ENCODE results near the gene KCNA5.

The KCNA5 gene

DNA sequence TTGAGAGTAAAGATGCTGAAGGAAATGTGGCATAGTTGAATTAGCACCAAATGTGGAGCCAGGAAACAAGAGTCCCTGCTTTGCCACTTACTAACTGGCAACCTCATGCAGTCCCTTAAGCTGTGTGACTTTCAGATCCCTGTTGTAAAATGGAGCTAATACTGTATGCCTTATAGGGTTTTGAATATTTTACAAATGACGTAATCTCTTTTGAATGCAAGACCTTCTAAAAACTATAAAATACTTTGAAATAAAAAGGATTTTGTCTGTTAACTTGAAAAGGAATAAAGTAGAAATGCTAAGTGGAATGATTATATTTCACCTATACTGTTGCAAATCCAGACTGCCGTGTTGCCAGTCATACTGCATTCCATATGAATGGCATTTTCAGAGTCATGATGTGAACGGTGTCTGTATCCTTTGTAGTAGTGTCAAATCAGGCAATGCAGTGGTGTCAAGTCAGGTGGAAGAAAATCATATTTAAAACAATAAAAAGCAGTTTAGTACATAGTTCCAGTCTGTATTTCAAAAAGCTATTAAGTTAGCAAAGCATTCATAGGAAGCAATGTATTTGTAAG is 21.3 kb downstream of the KCNA5 start:
- no peak for DNase-seq (ENCODE audit: low spot score)

DNA sequence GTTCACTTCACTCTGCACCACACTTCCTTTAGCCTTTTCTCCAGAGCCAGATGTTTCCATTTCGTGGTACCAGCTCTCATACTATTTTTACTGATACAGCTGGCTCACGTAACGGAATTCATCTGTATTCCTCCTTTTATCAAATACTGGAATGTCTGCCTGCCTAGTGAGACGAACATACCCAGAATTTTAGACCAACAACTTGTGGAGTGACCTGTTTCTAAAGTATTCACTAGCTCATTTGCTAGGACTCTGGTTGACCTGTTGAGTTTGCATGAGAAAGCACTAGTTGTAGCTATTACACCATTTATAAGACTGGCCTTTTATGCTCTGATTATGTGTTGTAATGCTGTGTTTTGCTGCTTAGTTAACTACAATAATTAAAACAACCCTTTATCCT is 22.6 kb downstream of the KCNA5 start:
- no peak for DNase-seq (ENCODE audit: low spot score)

DNA sequence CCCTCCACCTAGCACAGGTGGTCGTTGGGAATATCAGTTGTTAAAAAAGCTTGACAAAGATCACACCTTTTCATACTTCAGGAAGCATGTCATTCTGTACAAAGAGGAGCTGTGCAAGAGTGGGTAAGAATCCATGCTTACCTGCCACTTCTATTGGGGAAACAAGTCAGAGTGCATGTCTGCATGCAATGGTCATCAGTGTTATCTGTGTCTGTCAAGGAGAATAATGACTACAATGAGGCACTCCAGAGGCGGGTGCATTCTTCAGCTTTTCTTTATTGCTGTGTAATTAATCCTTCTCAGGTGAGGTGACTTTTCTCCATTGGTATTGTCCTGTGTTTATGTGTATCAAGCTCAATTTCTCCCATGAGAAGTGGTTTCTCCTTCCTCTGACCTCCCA is 24.4 kb downstream of the KCNA5 start:
- no peak for DNase-seq (ENCODE audit: low spot score)

DNA sequence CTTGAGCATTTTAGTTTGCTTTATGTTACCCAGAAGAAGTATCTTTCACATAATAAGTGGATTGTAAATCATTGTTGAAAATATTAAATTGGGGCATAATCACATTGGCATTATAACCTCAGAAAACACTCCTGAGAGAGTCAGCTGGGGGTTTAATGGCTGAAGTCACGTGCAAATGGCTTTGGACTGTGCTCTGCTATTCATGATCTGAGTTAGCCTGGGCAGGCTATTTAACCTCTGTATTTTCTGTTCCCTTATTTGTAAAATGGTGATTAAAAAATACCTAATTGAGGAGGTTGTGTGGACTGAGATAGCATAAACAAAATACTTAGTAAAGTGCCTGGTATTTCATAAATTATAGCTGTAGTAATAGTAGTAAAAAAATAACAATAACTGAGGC is 24.9 kb downstream of the KCNA5 start:
- DNase-seq (ENCODE audit: low spot score): no peak

DNA sequence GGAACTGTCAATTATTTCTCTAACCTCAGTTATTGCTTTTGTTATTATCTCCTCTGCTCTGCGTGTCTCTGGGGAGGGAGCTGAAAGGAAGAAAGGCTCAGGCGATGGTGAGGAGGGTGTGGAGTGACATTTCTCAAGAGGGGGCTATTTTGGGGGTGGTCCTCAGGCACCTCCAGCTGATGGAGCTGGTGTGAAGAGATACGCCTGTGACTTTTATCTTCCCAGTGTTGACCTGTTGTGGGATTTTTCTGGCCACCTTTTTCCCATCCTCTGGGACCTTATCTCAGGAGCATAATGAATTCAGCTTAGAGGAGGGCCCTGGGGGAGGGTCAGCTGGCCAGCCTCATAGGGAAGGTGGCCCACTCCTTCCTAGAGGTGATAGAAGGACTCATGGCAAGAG is 26.4 kb downstream of the KCNA5 start:
- DNase-seq (ENCODE audit: low spot score): no peak

DNA sequence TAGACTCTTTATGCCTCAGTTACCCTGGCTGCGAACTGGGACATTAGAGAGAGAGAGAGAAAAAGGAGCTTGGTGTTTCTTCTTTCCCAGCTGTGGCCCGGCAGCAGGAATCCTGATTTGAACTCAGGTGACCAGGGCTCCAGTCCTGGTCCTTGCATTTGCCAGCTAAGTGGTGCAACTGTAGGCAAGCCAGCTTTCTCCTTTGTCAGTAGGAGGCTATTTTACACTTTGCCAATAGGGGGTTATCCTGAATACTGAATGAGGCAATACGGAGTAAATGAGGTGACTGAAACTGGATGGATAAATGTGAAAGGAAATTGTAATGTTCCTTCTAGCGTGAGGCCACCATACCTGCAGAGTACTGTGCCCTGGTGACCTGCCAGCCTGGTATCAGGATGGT is 27.8 kb downstream of the KCNA5 start:
- no peak for DNase-seq (ENCODE audit: low spot score)

DNA sequence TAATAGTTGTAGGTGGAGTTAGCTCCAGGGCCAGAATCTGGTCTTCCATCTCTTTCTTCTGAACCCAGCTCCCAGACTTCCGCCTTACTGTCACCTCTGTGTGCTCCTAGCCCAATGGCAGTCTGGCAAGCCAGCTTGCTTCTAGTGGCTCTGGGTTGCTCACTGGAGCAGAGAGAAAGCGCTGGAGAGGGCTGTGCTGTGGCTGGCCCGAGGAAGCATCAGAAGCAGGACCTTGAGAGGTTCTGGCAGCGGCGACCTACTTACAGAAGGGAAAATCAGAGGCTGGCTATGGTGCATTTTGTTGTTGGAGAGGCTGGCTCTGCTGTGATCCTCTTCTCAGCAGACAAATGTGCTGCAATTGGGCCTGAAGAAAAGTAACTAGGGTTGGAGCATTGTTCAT is 28.6 kb downstream of the KCNA5 start:
- DNase-seq (ENCODE audit: low spot score): no peak

DNA sequence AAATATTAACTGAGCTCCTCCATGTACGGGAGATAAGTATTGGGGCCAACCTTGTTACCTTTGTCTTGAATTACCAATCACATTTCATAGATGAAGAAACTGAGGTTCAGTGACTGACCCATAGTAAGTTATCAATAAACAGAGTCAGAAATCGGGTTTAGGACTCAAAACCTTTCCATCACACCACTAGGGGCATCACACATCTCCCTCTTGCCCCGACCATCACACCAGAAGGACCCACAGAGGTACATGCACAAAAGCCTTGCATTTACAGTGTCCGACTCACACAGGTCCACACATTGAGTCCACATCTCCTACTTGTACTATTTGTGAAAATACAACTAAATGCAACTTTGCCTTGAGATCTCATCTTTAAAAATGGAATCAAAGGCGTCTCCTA is 29.4 kb downstream of the KCNA5 start:
- no peak for DNase-seq (ENCODE audit: low spot score)

DNA sequence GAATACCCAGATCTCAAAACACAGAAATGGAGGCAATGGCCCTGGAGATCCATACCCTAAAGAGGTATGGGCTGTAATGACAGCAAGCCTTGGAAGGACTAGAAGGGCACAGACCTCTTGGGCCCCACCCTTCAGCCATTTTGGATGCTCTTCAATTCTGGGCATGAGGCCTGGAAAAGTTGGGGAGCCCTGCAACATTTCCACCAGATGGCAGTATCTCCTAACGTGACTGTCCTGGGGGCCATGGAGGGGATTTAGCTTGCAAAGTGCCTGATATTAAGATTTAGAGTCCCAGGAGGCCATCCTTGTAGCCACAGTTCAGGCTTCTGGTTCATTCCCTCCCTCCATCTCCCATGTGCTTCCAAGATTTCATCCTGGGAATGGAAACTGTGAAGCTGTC is 30.2 kb downstream of the KCNA5 start:
- DNase-seq (ENCODE audit: low spot score): no peak

DNA sequence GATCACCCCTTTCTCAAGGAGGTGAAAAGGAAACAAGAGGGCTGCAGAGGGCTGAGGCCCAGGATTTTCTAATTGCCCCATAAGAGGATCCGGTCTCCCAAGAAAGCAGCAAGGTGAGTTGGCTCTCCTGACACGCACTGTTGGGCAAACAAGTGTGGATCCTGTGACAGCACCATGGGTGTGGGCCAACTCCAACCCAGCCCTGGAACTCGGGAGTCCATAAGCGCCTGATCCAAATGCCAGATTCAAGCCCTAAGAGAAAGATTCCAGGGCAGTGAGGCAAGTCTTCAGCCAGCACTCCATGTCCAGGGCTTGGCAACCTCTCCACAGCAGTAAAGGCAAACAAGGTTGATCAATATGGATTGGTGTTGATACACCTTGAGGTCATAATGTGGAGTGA is 33.1 kb downstream of the KCNA5 start:
- DNase-seq (ENCODE audit: low spot score): no peak

DNA sequence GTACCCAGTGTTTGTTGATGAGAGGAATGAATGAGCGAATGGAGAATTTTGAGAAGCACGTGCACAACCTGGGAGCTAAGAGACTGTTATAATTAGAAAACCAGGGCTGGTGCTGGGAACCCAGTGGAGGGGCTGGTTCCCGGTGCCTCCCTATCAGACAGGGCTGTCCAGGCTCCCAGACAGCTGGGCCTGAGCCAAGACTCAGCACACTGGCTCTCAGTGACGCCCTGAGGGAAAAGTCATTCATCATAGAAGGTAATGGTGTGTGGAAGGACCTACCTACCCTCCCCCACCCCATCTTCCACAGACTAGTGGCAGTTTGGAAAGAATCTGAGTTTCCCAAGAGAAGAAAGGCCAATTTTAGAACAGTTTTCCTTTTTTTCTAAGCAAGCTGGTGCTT is 34.7 kb downstream of the KCNA5 start:
- DNase-seq (ENCODE audit: low spot score): no peak

DNA sequence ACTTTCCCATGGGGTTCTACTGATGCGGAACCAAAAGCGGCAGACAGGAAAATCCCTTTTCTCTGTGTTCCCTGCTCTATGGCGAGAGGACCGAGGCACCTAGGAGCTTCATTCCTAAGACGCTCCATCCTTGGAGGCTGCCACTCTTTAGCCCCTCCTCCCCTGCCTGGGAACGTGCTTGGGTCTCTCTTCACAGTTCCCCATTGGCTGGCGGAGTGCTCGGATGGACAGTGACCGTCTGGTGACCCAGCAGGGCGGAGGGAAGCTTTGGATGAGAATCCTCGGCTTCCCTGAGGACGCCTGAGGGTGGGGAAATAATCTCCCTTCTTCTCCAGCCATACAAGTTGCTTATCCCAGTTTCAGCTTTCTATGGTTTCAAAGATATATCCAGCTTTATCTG is 37.3 kb downstream of the KCNA5 start:
- no peak for DNase-seq (ENCODE audit: low spot score)

DNA sequence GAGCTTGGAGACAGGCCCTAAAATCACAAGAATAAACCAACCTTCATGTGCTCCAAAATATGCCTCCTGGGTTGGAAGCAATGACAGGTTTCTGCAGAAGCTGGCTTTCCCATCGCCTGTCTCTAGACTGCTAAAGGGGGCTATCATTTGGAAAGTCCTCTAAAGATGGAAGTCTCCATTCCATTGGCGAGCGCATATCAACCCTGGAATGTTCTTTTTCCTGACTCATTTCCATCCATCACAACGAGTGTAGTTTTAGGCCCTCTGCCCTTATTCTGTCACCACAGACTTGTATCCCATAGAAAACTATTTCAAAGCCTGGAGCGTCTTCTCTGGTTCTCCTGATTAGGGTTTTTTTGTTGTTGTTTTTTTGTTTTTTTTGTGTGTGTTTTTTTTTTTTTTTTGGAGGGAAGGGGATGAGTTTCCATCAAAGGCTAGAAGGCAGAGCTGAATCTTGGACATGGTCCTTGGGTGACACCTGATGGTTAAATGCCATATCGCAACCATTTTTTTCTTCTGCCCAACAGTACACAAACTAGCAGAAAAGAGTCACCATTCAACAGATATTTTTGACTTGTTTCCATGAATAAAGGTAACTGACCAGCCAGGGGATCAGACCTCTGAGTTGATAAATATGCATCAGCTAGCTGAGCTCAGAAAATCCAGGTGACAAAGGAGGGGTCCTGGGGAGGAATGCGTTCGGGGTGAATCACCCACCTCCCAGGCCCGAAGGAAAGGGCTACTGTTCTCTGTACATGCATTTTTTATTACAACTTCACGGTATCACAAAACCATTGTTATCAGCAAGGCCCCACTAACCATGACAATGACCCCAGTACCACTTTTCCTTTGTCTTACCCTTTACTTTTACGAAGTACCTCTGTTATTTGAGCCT is 40.5 kb downstream of the KCNA5 start:
- DNase-seq (ENCODE audit: low spot score): peak; percentile 44

DNA sequence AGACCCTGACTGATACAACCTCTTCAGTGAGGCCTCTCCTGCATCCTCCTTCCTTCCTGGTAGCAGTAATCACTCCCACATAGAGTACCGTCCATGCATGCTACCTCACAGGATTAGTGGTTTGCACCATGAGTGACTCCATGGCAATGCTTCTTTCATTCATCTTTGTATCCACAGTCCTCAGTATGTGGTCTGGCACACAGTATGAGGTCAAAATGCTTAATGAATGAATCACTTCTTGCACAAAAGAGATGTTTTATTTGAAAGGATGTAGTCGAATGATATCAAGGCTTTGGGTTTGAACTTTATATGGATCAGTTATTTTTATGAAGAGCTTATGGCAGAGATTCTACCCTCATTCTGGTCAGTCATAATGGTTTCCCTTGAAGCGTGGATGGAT is 42.2 kb downstream of the KCNA5 start:
- peak; percentile 5 for DNase-seq (ENCODE audit: low spot score)

DNA sequence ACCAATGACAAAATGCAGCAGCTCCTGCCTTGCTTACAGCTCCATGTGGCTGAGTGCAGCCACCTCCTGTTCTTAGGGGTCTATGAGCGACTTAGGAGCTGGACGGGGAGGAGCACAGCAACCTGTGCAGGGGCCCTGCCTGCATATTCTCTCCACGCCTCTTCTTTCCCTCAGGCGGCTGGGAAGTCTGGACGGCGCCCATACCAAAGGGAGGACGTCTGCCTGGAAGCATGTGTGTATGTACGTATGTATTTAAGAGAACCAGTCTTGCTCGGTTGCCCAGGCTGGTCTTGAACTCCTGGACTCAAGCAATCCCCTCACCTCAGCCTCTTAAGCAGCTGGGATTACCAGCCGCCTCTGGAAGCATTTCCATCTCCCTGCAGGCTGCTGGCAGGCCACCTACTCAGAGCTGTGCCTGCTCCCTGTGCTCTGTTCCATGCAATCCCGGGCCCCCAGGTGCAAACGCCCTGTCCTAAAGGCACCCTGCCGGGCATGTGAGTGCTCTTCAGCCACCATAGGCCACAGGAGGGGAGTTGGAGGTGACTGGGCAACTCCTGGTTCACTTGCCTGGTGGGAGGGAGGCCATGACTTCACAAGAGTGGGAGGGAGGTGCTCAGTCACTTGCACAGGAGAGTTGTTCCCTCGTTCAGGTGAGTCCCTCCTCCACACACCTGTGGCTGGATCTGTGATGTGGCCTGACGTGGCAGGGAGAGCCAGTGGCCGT is 44.3 kb downstream of the KCNA5 start:
- no peak for DNase-seq (ENCODE audit: low spot score)

DNA sequence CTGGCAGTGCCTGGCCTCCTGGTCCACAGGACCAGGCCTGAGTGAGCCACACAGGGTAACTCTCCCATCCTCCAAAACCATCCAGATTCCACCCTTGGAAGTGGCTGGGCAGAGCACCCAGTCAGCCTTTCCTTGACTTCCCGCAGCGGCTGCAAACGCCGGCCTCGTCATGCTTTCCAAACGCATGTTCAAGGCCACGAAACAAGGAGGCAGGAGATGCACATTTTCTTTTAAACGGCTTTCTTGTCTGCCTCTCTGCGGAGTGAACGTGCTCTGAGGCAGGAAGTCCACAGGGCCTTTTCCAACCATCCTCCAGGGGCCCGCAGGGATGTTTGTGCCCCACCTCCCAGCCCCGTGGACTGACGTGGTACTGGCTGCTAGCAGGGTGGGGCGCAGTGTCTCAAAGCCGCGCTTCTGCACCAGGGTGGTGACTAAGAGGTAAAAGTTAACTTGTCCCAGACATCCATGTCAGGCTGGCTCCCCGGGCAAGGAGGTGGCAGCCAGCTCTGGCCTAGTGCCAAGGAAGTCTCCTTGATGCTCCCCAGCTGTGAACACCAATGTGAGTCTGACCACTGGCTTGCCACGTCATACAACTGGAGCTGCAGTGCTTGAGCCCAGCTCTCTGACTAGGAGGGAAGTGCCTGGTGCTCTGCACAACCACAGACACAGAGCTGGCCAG is 45.0 kb downstream of the KCNA5 start:
- no peak for DNase-seq (ENCODE audit: low spot score)

DNA sequence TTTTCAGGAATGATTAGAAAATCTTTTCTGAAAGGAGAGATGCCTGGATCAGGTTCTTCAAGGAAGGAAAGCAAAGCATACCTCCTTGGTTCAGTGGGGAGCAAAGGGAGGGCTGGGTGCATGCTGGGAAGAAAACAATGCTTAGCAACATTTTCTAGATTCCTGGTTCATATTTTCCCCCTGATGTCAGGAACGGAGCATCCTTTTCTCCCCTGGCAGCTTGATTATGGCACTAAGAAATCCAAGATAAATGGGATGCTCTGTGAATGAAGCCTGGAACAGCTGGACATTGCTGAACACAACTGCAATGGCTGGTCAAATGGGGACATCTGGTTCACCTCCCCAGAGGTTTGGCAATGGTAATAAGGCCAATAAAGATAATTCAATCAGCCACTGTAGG is 50.9 kb downstream of the KCNA5 start:
- DNase-seq (ENCODE audit: low spot score): no peak

DNA sequence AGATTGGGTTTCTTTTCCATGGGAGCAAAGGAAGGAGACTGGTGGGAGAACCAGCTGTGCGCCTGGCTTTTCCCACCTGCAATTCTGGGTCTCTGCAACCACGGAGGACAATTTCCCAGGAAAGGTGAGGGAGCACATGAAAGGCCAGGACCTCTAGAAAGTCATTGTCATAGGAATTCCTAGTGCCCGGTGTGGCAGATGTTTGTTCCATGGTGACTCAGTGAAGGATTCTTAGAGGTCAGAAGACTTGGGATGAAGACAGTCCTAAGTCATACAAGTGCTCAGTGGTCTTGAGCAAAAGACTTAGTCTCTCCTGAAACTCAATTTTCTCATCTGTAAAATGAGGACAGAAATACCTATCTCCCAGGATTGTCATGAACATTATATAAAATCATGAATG is 51.3 kb downstream of the KCNA5 start:
- DNase-seq (ENCODE audit: low spot score): no peak

All from kidney capillary endothelial cell (primary cell).